ENCODE data around the gene SART3. TPM values are rescaled to one million over a fixed set of nuclear protein-coding genes. Genes with fewer than 3 reads are reported as not detected.

Gene SART3
- total RNA-seq, 4 donors from 2014 or later = 67.8 to 205 (median 77.7) TPM

DNA sequence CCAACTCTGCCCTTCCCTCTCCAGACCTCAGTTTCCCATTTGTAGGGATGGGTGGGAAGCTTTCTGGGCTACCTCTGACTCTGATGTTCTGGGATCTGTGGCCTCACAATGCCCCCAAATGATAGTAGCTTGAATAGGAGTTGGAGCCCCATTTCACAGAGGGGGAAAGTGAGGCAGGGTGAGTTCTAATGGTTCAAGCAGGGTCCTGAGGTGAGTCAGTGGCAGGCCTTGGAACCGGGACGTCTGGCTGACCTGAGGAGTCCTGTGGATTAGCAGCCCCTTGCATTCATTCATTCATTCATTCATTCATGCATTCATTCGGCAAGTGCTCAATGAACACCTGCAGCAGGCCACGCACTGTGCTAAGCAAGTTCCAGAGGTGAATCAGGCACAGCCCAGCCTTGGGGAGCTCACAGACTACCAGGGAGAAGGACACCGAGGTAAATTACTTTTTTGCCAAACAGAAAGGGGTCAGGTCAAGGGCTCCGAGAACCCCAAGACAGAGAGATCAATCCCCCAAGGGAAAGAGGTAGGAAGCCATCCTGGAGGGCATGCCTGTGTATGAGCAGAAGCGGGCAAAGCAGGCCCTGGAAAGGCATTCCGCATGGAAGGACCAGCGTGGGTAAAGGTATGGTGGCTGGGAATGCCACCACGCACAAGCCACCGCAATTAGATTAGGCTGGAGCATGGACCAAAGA, 37.7 kb upstream of the SART3 start:
- H3K27ac ChIP-seq = peak overlapping the region in 3 of 4 donors; percentile 50 to 58 (median 51)
- H3K36me3 ChIP-seq = no peaks in the 10 kb centered on the region
- H3K9me3 ChIP-seq = no peaks in the 10 kb centered on the region
- H3K27me3 ChIP-seq = no peaks in the 10 kb centered on the region
- DNase-seq = no peak
- no peak overlapping the region for H3K4me3 ChIP-seq
- no peaks in the 10 kb centered on the region for H3K4me1 ChIP-seq
- no peak for TF ChIP-seq POLR2A (IDR thresholded peaks at IDR 0.05)
- TF ChIP-seq, protein P1, sequence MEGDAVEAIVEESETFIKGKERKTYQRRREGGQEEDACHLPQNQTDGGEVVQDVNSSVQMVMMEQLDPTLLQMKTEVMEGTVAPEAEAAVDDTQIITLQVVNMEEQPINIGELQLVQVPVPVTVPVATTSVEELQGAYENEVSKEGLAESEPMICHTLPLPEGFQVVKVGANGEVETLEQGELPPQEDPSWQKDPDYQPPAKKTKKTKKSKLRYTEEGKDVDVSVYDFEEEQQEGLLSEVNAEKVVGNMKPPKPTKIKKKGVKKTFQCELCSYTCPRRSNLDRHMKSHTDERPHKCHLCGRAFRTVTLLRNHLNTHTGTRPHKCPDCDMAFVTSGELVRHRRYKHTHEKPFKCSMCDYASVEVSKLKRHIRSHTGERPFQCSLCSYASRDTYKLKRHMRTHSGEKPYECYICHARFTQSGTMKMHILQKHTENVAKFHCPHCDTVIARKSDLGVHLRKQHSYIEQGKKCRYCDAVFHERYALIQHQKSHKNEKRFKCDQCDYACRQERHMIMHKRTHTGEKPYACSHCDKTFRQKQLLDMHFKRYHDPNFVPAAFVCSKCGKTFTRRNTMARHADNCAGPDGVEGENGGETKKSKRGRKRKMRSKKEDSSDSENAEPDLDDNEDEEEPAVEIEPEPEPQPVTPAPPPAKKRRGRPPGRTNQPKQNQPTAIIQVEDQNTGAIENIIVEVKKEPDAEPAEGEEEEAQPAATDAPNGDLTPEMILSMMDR (IDR thresholded peaks at IDR 0.05) = no peak

DNA sequence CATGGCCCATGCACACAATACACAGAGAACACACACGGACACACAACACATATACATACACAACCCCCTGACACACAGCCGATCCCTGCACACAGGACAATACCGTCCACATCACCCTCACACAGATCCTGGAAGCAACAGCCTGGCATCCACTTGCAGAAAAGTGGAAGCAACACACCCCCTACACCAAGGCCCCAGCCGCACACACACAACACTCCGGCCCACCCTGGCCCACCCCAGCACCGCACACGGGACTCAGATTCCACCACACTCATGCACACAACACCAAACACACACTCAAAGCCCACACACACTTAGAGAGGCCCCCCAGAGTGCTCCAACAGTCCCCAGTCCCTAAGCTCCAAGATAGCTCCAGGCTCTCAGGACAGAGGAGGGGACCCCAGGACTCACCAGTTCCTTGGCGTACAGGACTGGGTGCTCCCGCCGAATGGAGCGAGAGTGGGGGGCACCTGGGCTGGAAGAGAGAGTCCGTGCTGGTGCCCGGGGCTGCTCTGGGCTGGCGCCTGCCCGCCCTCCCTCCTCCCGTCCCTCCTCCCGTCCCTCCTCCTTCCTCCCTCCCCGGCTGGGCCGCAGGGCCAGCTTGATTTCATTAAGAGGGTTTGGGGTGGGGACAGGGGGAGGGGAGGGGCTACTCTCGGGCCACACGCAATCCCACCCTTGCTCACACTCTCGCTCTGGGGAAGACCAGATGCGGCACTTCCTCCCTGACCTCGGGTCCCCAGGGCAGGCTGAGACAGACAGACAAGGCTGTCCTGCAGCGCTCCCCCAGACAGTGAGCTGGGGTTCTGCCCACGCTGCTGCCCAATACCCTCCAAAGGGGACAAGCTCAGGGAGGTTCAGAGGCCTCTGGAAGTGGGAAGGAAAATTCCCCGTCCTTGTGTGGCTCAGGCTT, 36.8 kb upstream of the SART3 start, which contains the start of gene TMEM119:
Gene TMEM119 (minus strand): TSS at position 526 of the 913 bp plus-strand sequence. CDS start 5,701 bp downstream, outside the sequence.
- peak within 1 kb of the TSS in 3 of 4 donors; percentile 50 to 58 (median 51) for H3K27ac ChIP-seq
- no peak for DNase-seq
- no peaks in the 10 kb centered on the region for H3K4me1 ChIP-seq
- TF ChIP-seq POLR2A (IDR thresholded peaks at IDR 0.05) = no peak
- TF ChIP-seq, protein P1 (IDR thresholded peaks at IDR 0.05) = no peak
- no peaks in the 10 kb centered on the region for H3K9me3 ChIP-seq
- H3K27me3 ChIP-seq = no peaks in the 10 kb centered on the region
- H3K4me3 ChIP-seq = peak within 1 kb of the TSS; percentile 7 to 40 (median 14)
- H3K36me3 ChIP-seq = no peaks in the 10 kb centered on the region

DNA sequence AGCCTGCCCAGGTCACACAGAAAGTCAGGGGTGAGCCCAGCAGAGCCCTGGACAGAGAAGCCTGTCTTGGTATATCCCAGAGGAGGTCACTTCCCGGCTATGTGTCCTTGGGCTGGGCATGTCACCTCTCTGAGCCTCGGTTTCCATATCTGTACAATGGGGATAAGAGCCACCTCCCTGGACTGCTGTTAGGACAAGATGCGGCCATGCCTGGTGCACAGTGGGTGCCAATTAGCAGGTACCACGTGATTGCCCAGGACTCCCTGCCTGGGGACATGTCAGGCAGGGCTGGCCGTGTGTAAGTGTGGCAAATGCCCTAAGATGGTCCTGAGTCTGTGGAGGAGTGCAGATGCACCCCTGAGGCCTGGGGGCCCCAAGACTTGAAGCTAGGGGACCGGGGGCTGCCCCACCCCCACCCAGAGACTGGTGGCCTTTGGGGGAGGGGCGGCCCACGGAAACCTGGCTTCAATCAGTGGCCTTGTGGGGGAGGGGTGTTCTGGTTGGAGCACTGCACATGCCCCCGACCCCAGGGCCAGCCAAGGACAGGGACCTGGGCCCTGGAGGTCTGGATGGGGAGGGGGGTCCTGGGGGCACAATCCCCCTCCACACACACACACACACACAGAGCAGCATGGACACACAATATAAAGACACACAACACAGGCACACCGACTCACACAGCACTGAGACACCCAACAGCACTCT, 36.0 kb upstream of the SART3 start:
- no peak for TF ChIP-seq POLR2A (IDR thresholded peaks at IDR 0.05)
- TF ChIP-seq, protein P1 (IDR thresholded peaks at IDR 0.05) = no peak
- no peaks in the 10 kb centered on the region for H3K27me3 ChIP-seq
- H3K9me3 ChIP-seq = no peaks in the 10 kb centered on the region
- DNase-seq = no peak
- no peaks in the 10 kb centered on the region for H3K4me1 ChIP-seq
- peak overlapping the region in 3 of 4 donors; percentile 50 to 58 (median 51) for H3K27ac ChIP-seq
- no peaks in the 10 kb centered on the region for H3K36me3 ChIP-seq
- peak overlapping the region; percentile 7 to 40 (median 14) for H3K4me3 ChIP-seq

DNA sequence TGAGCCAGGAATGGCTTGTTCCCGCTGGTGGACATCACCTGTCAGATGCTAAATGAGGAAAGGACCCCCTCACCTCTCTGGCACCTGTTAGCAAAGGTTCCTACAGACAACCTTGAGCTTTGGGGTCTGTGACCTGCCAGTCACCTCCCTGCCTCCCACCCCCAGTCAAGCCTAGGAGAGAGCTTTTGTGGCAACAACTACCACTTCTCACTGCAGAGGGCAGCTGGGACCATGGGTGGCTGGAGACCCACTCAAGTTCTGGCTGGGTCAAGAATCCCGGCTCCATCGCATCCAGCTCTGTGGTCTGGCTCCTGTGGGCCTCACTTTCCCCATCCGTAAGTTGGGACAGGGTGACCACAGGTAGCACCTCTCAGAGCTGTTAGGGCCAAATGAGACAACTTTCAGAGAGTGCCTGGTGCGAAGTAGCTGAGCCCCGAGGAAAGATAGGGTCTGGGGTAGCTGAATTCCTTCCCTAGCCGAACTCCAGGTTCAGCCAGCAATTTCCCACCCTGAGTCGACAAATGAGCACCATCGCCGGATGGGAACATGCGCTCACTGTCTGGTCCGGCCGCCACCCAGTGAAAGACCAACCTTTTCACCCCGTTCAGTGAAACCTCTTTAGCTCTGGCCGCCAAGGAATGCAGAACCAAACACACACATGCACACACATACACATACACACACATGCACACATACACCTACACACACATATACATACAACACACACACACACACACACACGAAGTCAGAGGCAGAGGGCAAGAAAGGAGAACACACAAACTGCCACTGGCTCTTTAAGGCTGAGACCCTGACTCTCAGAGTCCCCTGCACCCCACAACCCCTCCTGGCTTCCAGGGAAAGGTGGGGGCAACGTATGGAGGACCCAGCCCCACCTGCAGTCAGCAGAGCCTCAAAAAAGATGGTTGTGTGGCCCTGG, 35.0 kb upstream of the SART3 start:
- H3K27ac ChIP-seq = peak overlapping the region in 2 of 4 donors; percentile 38 to 52
- no peaks in the 10 kb centered on the region for H3K9me3 ChIP-seq
- TF ChIP-seq, protein P1 (IDR thresholded peaks at IDR 0.05) = no peak
- no peak for TF ChIP-seq POLR2A (IDR thresholded peaks at IDR 0.05)
- DNase-seq = no peak
- peak overlapping the region in 1 of 4 donors; percentile 40 for H3K4me3 ChIP-seq
- H3K36me3 ChIP-seq = no peaks in the 10 kb centered on the region
- H3K27me3 ChIP-seq = no peaks in the 10 kb centered on the region
- H3K4me1 ChIP-seq = no peaks in the 10 kb centered on the region

Data from Peyer's patch (tissue), 4 donors.